HL-60/S4 (cell line): ENCODE measurements around the gene CNTNAP4.

Source experiments
- in situ Hi-C: fragments of 300-500 bp; cut with MboI; formaldehyde crosslinking; loops from 2 replicates; pipeline ENCODE4 v1.14.3; 2022; ENCODE audit warnings: low sequenced_read_pairs

CNTNAP4 gene

DNA sequence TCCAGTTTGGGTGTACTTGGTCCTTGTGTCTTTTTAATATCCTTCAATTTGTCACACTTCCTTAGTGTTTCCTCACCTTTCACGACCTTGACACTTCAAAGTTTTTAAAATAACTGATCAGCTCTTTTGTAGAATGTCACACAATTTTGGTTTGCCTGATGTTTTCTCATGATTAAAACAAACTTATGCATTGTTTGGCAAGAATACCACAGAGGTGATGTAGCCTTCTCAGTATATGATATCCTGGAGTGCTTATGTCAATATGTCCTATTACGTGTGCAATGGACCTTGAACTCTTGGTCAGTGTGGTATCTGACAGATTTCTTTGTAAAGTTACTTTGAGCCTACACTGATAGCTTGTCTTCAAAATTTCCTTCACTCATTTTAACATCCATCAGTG lies 297.4 kb downstream of the CNTNAP4 start:
- in situ Hi-C loops, result no loop called here

GRCh38 chr16:76576526-76576925 lies 299.3 kb downstream of the CNTNAP4 start:
- in situ Hi-C loops, result no loop called here

GRCh38 chr16:76577003-76577402 lies 299.8 kb downstream of the CNTNAP4 start:
- in situ Hi-C loops, result no loop called here

DNA sequence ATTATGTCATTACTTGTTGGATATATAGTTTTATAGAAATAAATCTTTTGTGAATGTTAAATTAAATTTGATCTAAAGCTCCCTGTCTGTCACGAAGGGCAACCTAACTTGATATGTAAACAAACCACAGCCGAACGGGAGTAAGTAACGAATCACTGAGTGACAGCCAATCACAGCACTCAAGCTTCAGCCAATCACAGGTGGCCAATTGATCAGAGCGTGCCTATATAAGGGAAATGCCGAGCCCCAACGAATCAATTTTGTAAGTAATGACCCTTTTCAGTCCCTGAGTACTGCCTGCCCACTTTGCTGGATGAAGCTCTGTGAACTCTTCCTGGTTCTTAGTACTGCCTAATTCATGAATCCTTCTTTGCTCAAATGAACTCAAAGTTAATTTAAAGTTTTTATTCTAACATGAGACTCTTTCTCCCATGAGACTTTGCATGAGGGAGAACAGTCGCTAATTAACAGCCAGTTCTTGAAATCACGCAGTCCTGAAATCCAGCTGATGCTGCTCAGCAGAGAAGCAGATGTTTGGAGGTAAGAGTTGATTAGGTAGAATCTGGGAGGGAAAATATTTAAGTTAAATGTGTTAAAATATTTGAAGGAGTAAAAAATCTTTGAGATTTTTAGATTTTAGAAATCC lies 302.2 kb downstream of the CNTNAP4 start:
- in situ Hi-C loops, result no loop called here

- in situ Hi-C loops, result no loop called here
These were observed 306.3 kb downstream of the CNTNAP4 start for GRCh38 chr16:76583466-76583865.

- in situ Hi-C loops, result no loop called here
These were observed 306.7 kb downstream of the CNTNAP4 start for GRCh38 chr16:76583945-76584344.

DNA sequence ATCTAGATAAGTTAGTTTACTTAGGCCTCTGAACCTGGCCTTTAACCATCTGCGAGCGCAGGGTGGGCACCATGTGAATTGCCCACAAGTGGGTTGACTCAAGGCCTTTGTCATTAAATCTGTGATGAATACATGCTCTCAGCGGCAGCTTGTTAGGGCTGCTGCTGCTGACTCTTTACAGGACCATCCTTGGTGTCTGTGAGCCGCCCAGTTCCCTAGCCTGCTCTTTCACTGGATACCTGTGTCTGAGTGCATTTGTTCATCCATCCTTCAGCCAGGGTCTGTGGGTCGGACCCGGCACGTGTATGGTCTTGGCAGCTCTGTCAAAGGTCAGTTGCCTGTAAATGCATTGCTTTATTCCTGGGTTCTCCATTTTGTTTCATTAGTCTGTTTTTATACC lies 321.3 kb downstream of the CNTNAP4 start:
- in situ Hi-C loops, result no loop called here

DNA sequence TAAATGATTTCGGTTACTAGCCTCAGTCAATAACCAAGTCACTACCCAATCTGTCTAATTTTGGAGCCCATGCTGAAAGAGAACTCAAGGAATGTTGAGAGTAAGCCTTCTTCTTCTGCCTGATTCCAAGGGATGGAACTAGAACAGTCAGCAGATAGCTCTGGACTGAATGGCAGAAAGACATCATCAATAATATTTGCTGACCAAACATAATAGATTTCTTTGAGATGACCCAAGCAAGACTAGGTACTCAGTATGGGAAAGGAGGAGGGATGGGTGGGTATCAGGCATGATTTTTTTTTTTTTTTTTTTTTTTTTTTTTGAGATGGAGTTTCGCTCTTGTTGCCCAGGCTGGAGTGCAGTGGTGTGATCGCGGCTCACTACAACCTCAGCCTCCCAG lies 330.1 kb downstream of the CNTNAP4 start:
- in situ Hi-C loops, result no loop called here
